ENCODE measurements around the gene FGF11. TPM values are rescaled to one million over a fixed set of nuclear protein-coding genes. Genes with fewer than 3 reads are reported as not detected.
A peak's percentile ranks its signal among the peaks of the same experiment; 100 is the strongest.

Gene FGF11
- total RNA-seq, 1 donor from 2014 or later = 22.4 TPM

GRCh38 chr17:7437369-7437863, 1.9 kb upstream of the FGF11 start:
- Mint-ChIP-seq H3K36me3 (ENCODE audit: low read depth, unreplicated experiment) (peaks cover 6% of the 10 kb centered on the region), H3K27me3 (ENCODE audit: low read depth, unreplicated experiment) (no peaks in the 10 kb centered on the region), H3K4me1 (ENCODE audit: low read depth, unreplicated experiment) (peaks cover 13% of the 10 kb centered on the region), H3K27ac (ENCODE audit: unreplicated experiment) (peak overlapping the region; percentile 88), H3K4me3 (ENCODE audit: unreplicated experiment) (peak overlapping the region; percentile 94), H3K9me3 (ENCODE audit: unreplicated experiment) (no peaks in the 10 kb centered on the region)
- no peak overlapping the region for H3K27ac ChIP-seq (ENCODE audit: low read depth, low read length)
- peaks cover 13% of the 10 kb centered on the region for H4K20me1 ChIP-seq (ENCODE audit: insufficient read depth, low read length)
- H3K4me3 ChIP-seq (ENCODE audit: insufficient read depth, low read depth, low read length) = no peak overlapping the region
- H3K79me2 ChIP-seq (ENCODE audit: insufficient read depth, low read length) = no peaks in the 10 kb centered on the region
- no peaks in the 10 kb centered on the region for H3K36me3 ChIP-seq (ENCODE audit: insufficient read depth, low read length)
- peaks cover 27% of the 10 kb centered on the region for H3K4me1 ChIP-seq (ENCODE audit: insufficient read depth, low read length)
- no peak for FAIRE-seq
- peaks cover 27% of the 10 kb centered on the region for H3K27me3 ChIP-seq (ENCODE audit: insufficient read depth, low read length)
- no peak overlapping the region for H3K9ac ChIP-seq (ENCODE audit: low read length)
- no peak for TF ChIP-seq EZH2 (IDR thresholded peaks at IDR 0.05; ENCODE audit: insufficient read depth, low read length)
- TF ChIP-seq CTCF (IDR thresholded peaks at IDR 0.05; ENCODE audit: insufficient read depth, low read depth, low read length) = no peak
- DNase-seq (ENCODE audit: low read depth) = no peak
- H3K4me2 ChIP-seq (ENCODE audit: low read length) = peak overlapping the region; percentile 84
- no peaks in the 10 kb centered on the region for H3K9me3 ChIP-seq (ENCODE audit: insufficient read depth, low read depth, low read length)
- H2AFZ ChIP-seq (ENCODE audit: low read depth, low read length) = peak overlapping the region; percentile 68

- Histone ChIP-seq H2AFZ (ENCODE audit: low read depth, low read length) (peak overlapping the region; percentile 75), H3K27me3 (ENCODE audit: insufficient read depth, low read length) (peaks cover 27% of the 10 kb centered on the region), H3K4me1 (ENCODE audit: insufficient read depth, low read length) (peaks cover 27% of the 10 kb centered on the region), H3K4me2 (ENCODE audit: low read length) (peak overlapping the region; percentile 84), H4K20me1 (ENCODE audit: insufficient read depth, low read length) (peaks cover 13% of the 10 kb centered on the region), H3K79me2 (ENCODE audit: insufficient read depth, low read length) (no peaks in the 10 kb centered on the region), H3K36me3 (ENCODE audit: insufficient read depth, low read length) (no peaks in the 10 kb centered on the region), H3K4me3 (ENCODE audit: insufficient read depth, low read depth, low read length) (peak overlapping the region; percentile 37), H3K9me3 (ENCODE audit: insufficient read depth, low read depth, low read length) (no peaks in the 10 kb centered on the region), H3K9ac (ENCODE audit: low read length) (no peak overlapping the region), H3K27ac (ENCODE audit: low read depth, low read length) (no peak overlapping the region)
- TF ChIP-seq EZH2 (IDR thresholded peaks at IDR 0.05; ENCODE audit: insufficient read depth, low read length) = peak; percentile 64
- TF ChIP-seq CTCF (IDR thresholded peaks at IDR 0.05; ENCODE audit: insufficient read depth, low read depth, low read length) = no peak
- Mint-ChIP-seq H3K27me3 (ENCODE audit: low read depth, unreplicated experiment) (peaks cover 1% of the 10 kb centered on the region), H3K9me3 (ENCODE audit: unreplicated experiment) (no peaks in the 10 kb centered on the region), H3K36me3 (ENCODE audit: low read depth, unreplicated experiment) (peaks cover 9% of the 10 kb centered on the region), H3K4me3 (ENCODE audit: unreplicated experiment) (peak overlapping the region; percentile 94), H3K27ac (ENCODE audit: unreplicated experiment) (peak overlapping the region; percentile 88), H3K4me1 (ENCODE audit: low read depth, unreplicated experiment) (peaks cover 13% of the 10 kb centered on the region)
- DNase-seq (ENCODE audit: low read depth) (no peak), FAIRE-seq (no peak)
Measured at GRCh38 chr17:7437950-7438614, 1.2 kb upstream of the FGF11 start.
